Vagina (tissue), 2 donors: Measurements from ENCODE around the gene TRIM71.

Experiments used
- CTCF ChIP-seq, 3 experiments: fragments of 450-650 bp in 2 of 3; fragments of 200-600 bp in 1 of 3; sonication (generic) in 1 of 3; IDR thresholded peaks; one replicate each; pipeline ENCODE4 v1.5.1; 2017 to 2019; ENCODE audit warnings: antibody characterized with exemption in 3 of 3, mild to moderate bottlenecking in 2 of 3, moderate library complexity in 2 of 3
- POLR2A ChIP-seq, 2 donors: fragments of 450-650 bp; IDR thresholded peaks; one replicate each; pipeline ENCODE4 v1.6.1; 2017; ENCODE audit warnings: antibody characterized with exemption in 2 of 2, mild to moderate bottlenecking in 2 of 2, moderate library complexity in 2 of 2
- POLR2AphosphoS5 ChIP-seq, 2 donors: sonication (generic); formaldehyde crosslinking; IDR thresholded peaks; one replicate each; pipeline ENCODE4 v1.9.0; 2017; ENCODE audit warnings: antibody characterized with exemption in 2 of 2, mild to moderate bottlenecking in 2 of 2, low read depth in 1 of 2; ENCODE audit not compliant: insufficient read depth in 1 of 2

DNA sequence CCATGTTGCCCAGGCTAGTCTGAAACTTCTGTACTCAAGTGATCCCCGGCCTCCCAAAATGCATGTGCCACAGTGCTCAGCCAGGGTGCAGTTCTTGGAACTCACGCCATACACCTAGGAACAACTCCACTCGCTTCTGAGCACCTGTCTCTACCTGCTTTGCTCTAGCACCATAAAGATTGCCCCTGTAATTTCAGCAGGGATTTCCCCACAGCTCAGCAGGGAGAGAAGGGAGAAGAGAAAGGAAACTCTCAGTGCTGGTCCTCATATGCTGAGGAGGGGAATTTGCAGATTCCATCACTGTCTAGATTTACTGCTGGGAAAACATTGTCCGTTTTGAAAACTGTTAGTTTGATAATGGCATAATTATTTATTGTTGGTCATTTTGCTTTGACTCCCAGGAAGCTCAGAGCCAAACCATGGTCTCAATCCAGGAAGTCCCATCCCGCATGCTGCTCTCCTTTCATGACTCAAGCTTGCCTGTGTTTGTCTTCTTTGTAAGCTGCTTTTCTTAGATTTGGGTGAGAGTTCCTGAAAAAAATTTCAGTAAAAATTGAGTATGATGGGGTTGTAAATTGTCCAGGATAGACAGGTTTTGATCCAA lies 24.2 kb downstream of the TRIM71 start:
- TF ChIP-seq CTCF (IDR thresholded peaks at IDR 0.05) (no peak), POLR2A (IDR thresholded peaks at IDR 0.05) (no peak), POLR2AphosphoS5 (IDR thresholded peaks at IDR 0.05; ENCODE audit: insufficient read depth in 1 of 2, low read depth in 1 of 2) (no peak)
